Small intestine (tissue), 7 donors: Measurements from ENCODE around the gene ZBTB33. TPM values are rescaled to one million over a fixed set of nuclear protein-coding genes. Genes with fewer than 3 reads are reported as not detected.

ENCODE experiments used
- DNase-seq, 2 donors: peaks; one replicate each; pipeline versions ENCODE4 v3.0.0 to v3.0.0-alpha.2; 2013
- FAIRE-seq: peaks from 2 replicates; lab custom pipeline; 2012; peaks lifted over from hg19 to GRCh38; lab: Jason Lieb, UNC
- H3K27ac ChIP-seq, 3 donors: one replicate each; pipeline ENCODE4 v1.5.1; 2013; ENCODE audit warnings: low read length in 2 of 3, mild to moderate bottlenecking in 2 of 3, control low read depth in 1 of 3, inconsistent platforms in 1 of 3, low read depth in 1 of 3, moderate library complexity in 1 of 3
- H3K27me3 ChIP-seq, 3 donors: one replicate each; pipeline ENCODE4 v1.6.1; 2013; ENCODE audit warnings: low read length in 3 of 3, inconsistent platforms in 1 of 3; ENCODE audit not compliant: control insufficient read depth in 3 of 3, insufficient read depth in 3 of 3
- H3K36me3 ChIP-seq, 3 donors: one replicate each; pipeline ENCODE4 v1.6.1; 2013; ENCODE audit warnings: low read length in 3 of 3, inconsistent platforms in 1 of 3, low read depth in 1 of 3, mild to moderate bottlenecking in 1 of 3, moderate library complexity in 1 of 3; ENCODE audit not compliant: control insufficient read depth in 3 of 3, insufficient read depth in 2 of 3
- H3K4me1 ChIP-seq, 3 donors: one replicate each; pipeline ENCODE4 v1.6.1; 2013; ENCODE audit warnings: low read length in 2 of 3, inconsistent platforms in 1 of 3, low read depth in 1 of 3, mild to moderate bottlenecking in 1 of 3, moderate library complexity in 1 of 3; ENCODE audit not compliant: control insufficient read depth in 3 of 3, insufficient read depth in 2 of 3
- H3K4me3 ChIP-seq, 3 donors: one replicate each; pipeline ENCODE4 v1.5.1; 2013; ENCODE audit warnings: low read length in 3 of 3, control low read depth in 1 of 3, inconsistent platforms in 1 of 3, low read depth in 1 of 3, mild to moderate bottlenecking in 1 of 3, moderate library complexity in 1 of 3
- H3K9me3 ChIP-seq, 2 donors: one replicate each; pipeline ENCODE4 v1.6.1; 2013; ENCODE audit warnings: low read depth in 1 of 2, low read length in 1 of 2; ENCODE audit not compliant: control insufficient read depth in 2 of 2, insufficient read depth in 1 of 2
- WGBS, 3 donors: extraction: QIAGEN DNeasy Blood & Tissue Kit; methylation state at CpG; one replicate each; pipeline ENCODE4 v1.1.7; 2013; 5-methylcytosine and 5-hydroxymethylcytosine counted together
- polyA plus RNA-seq, 4 donors: library from polyadenylated mRNA; stranded (reverse) in 3 of 4; unstranded in 1 of 4; fragments of 200-250 nt in 3 of 4; fragments of 120-200 nt in 1 of 4; gene quantifications; one replicate each; pipeline versions ENCODE4 v1.2.1 to v1.2.3, GENCODE V29; 2013
- donor health status: healthy with polysubstance abuse.
- donor health status: control.
- donor health status: control.
- donor health status: Bipolar disorder and iron deficiency.
- donor health status: healthy.

Gene ZBTB33
- polyA plus RNA-seq, 4 donors, result 3.8 to 11.9 (median 5.0) TPM

GRCh38 chrX:120305531-120306141, 55.0 kb downstream of the ZBTB33 start:
- FAIRE-seq (no peak), DNase-seq (no peak)
- Histone ChIP-seq H3K9me3 (no peaks in the 10 kb centered on the region), H3K36me3 (no peaks in the 10 kb centered on the region), H3K27ac (no peak overlapping the region), H3K27me3 (peaks cover 0 to 48% (median 2%) of the 10 kb centered on the region in 3 donors), H3K4me3 (no peak overlapping the region), H3K4me1 (peaks cover 0 to 13% (median 0%) of the 10 kb centered on the region in 3 donors)
- WGBS, 3 donors, result 38 to 40% (median 38%) methylated on average over 10 to 11 of the region's 11 CpGs

- H3K27me3 ChIP-seq, result peaks cover 0 to 56% (median 5%) of the 10 kb centered on the region in 3 donors
- WGBS, 3 donors, result 40 to 57% (median 43%) methylated on average over 2 of the region's 2 CpGs
- no peak overlapping the region for H3K27ac ChIP-seq
- DNase-seq (no peak), FAIRE-seq (no peak)
- H3K36me3 ChIP-seq, result no peaks in the 10 kb centered on the region
- H3K4me1 ChIP-seq, result peaks cover 0 to 13% (median 0%) of the 10 kb centered on the region in 3 donors
- no peak overlapping the region for H3K4me3 ChIP-seq
- H3K9me3 ChIP-seq, result no peaks in the 10 kb centered on the region
Measured at GRCh38 chrX:120306630-120307029, 56.0 kb downstream of the ZBTB33 start.

Other genes starting within 250 kb of the ZBTB33 start
- not detected for gene RHOXF2B, start 173.1 kb upstream of the ZBTB33 start, polyA plus RNA-seq
- gene RHOXF1, start 134.9 kb upstream of the ZBTB33 start, polyA plus RNA-seq, result 1 to 10 TPM in 2 of 4 donors, not detected in 2; 1.0 to 1.1 TPM
- under 1 TPM in 1 of 4 donors, not detected in 3; 0.04 TPM for gene RHOXF2, start 92.2 kb upstream of the ZBTB33 start, polyA plus RNA-seq
- 1 to 10 TPM in 1 of 4 donors, under 1 TPM in 2, not detected in 1; 0.22 to 1.7 (median 0.27) TPM for gene TMEM255A, start 60.6 kb downstream of the ZBTB33 start, polyA plus RNA-seq
- under 1 TPM in 1 of 4 donors, not detected in 3; 0.66 TPM for gene ATP1B4, start 111.3 kb downstream of the ZBTB33 start, polyA plus RNA-seq
- gene LAMP2, start 218.5 kb downstream of the ZBTB33 start, polyA plus RNA-seq, result 100 to 1,000 TPM in 1 of 4 donors, 10 to 100 TPM in 3; 16.5 to 167 (median 34.5) TPM